ENCODE measurements around the gene XPO4.
"Not testable (repeated sequence)": the region's sequence is repeated elsewhere in the genome, so short reads cannot be mapped to it uniquely, and the experiment has no call there.

Gene XPO4

GRCh38 chr13:20890540-20890939 is 12.0 kb downstream of the XPO4 start:
- not testable (repeated sequence) for DNase-seq (ENCODE audit: low spot score)

GRCh38 chr13:20882206-20882605 is 20.3 kb downstream of the XPO4 start:
- DNase-seq (ENCODE audit: low spot score) = no peak

- DNase-seq (ENCODE audit: low spot score) = no peak
Measured at GRCh38 chr13:20877902-20878301, 24.6 kb downstream of the XPO4 start.

GRCh38 chr13:20876802-20877201 is 25.7 kb downstream of the XPO4 start:
- DNase-seq (ENCODE audit: low spot score) = not testable (repeated sequence)

GRCh38 chr13:20874439-20874838 is 28.1 kb downstream of the XPO4 start:
- DNase-seq (ENCODE audit: low spot score) = not testable (repeated sequence)

- DNase-seq (ENCODE audit: low spot score) = no peak
Measured at GRCh38 chr13:20873348-20873747, 29.2 kb downstream of the XPO4 start.

- no peak for DNase-seq (ENCODE audit: low spot score)
Measured at GRCh38 chr13:20870829-20871228, 31.7 kb downstream of the XPO4 start.

- DNase-seq (ENCODE audit: low spot score) = no peak
Measured at GRCh38 chr13:20869540-20869939, 33.0 kb downstream of the XPO4 start.

GRCh38 chr13:20867408-20867807 is 35.1 kb downstream of the XPO4 start:
- no peak for DNase-seq (ENCODE audit: low spot score)

GRCh38 chr13:20861666-20862065 is 40.9 kb downstream of the XPO4 start:
- DNase-seq (ENCODE audit: low spot score) = not testable (repeated sequence)

- DNase-seq (ENCODE audit: low spot score) = no peak
Measured at GRCh38 chr13:20860844-20861243, 41.7 kb downstream of the XPO4 start.

GRCh38 chr13:20856650-20857049 is 45.9 kb downstream of the XPO4 start:
- DNase-seq (ENCODE audit: low spot score) = no peak

- DNase-seq (ENCODE audit: low spot score) = no peak
Measured at GRCh38 chr13:20851844-20852402, 50.6 kb downstream of the XPO4 start.

GRCh38 chr13:20848944-20849343 is 53.6 kb downstream of the XPO4 start:
- no peak for DNase-seq (ENCODE audit: low spot score)

- no peak for DNase-seq (ENCODE audit: low spot score)
Measured at GRCh38 chr13:20848203-20848602, 54.3 kb downstream of the XPO4 start.

- no peak for DNase-seq (ENCODE audit: low spot score)
Measured at GRCh38 chr13:20847296-20847695, 55.2 kb downstream of the XPO4 start.

- DNase-seq (ENCODE audit: low spot score) = no peak
Measured at GRCh38 chr13:20843166-20843565, 59.4 kb downstream of the XPO4 start.

GRCh38 chr13:20840568-20840967 is 62.0 kb downstream of the XPO4 start:
- DNase-seq (ENCODE audit: low spot score) = no peak

GRCh38 chr13:20833900-20834679 is 68.5 kb downstream of the XPO4 start:
- no peak for DNase-seq (ENCODE audit: low spot score)

- DNase-seq (ENCODE audit: low spot score) = no peak
Measured at GRCh38 chr13:20832861-20833260, 69.7 kb downstream of the XPO4 start.

GRCh38 chr13:20831933-20832332 is 70.6 kb downstream of the XPO4 start:
- no peak for DNase-seq (ENCODE audit: low spot score)

GRCh38 chr13:20831254-20831653 is 71.3 kb downstream of the XPO4 start:
- DNase-seq (ENCODE audit: low spot score) = no peak

GRCh38 chr13:20828539-20829364 is 73.8 kb downstream of the XPO4 start:
- no peak for DNase-seq (ENCODE audit: low spot score)

Data from ecto neural progenitor cell (in vitro differentiated cells).